MM.1S (cell line): ENCODE data around the gene RECQL5.

Experiments used
- DNase-seq: peaks from one replicate; pipeline ENCODE4 v3.0.0-alpha.2; 2015
- H2AFZ ChIP-seq: fragments of 300-600 bp; sonication (generic); 2 replicates; pipeline ENCODE4 v1.6.0; 2016; ENCODE audit warnings: antibody characterized with exemption, low read length
- H3F3A ChIP-seq: fragments of 300-600 bp; sonication (generic); 2 replicates; pipeline ENCODE4 v1.6.1; 2016; ENCODE audit warnings: mild to moderate bottlenecking, antibody characterized with exemption, low read length, moderate library complexity, mixed read lengths; ENCODE audit not compliant: insufficient read depth
- H3K27ac ChIP-seq: fragments of 300-600 bp; sonication (generic); 2 replicates; pipeline ENCODE4 v1.5.1; 2016; ENCODE audit warnings: mild to moderate bottlenecking, low read length
- H3K27me3 ChIP-seq: fragments of 300-600 bp; sonication (generic); replicated peaks from 2 replicates; pipeline ENCODE4 v1.6.0; 2016; ENCODE audit warnings: low read length; ENCODE audit not compliant: insufficient read depth
- H3K36me3 ChIP-seq: fragments of 300-600 bp; sonication (generic); replicated peaks from 2 replicates; pipeline ENCODE4 v1.6.1; 2016; ENCODE audit warnings: mild to moderate bottlenecking, low read length, mixed read lengths; ENCODE audit not compliant: insufficient read depth
- H3K4me1 ChIP-seq: fragments of 300-600 bp; sonication (generic); 2 replicates; pipeline ENCODE4 v1.6.1; 2016; ENCODE audit warnings: low read length, mixed read lengths
- H3K4me2 ChIP-seq: fragments of 300-600 bp; sonication (generic); 2 replicates; pipeline ENCODE4 v1.6.0; 2016; ENCODE audit warnings: low read depth, low read length
- H3K4me3 ChIP-seq: fragments of 300-600 bp; sonication (generic); 2 replicates; pipeline ENCODE4 v1.5.1; 2016; ENCODE audit warnings: low read length, mixed read lengths
- H3K79me2 ChIP-seq: fragments of 300-600 bp; sonication (generic); 2 replicates; pipeline ENCODE4 v1.6.1; 2016; ENCODE audit warnings: mixed run types, low read length, mixed read lengths
- H3K9ac ChIP-seq: fragments of 300-600 bp; sonication (generic); 2 replicates; pipeline ENCODE4 v1.6.1; 2016; ENCODE audit warnings: low read length, mixed read lengths
- H3K9me2 ChIP-seq: fragments of 300-600 bp; sonication (generic); replicated peaks from 2 replicates; pipeline ENCODE4 v1.6.1; 2016; ENCODE audit warnings: mild to moderate bottlenecking, low read length, mixed read lengths; ENCODE audit not compliant: insufficient read depth
- H3K9me3 ChIP-seq: fragments of 300-600 bp; sonication (generic); replicated peaks from 2 replicates; pipeline ENCODE4 v1.6.1; 2016; ENCODE audit warnings: mild to moderate bottlenecking, low read length, mixed read lengths; ENCODE audit not compliant: insufficient read depth
- H4K20me1 ChIP-seq: fragments of 300-600 bp; sonication (generic); 2 replicates; pipeline ENCODE4 v1.6.1; 2016; ENCODE audit warnings: mild to moderate bottlenecking, low read length, moderate library complexity, mixed read lengths; ENCODE audit not compliant: insufficient read depth
- CTCF ChIP-seq: fragments of 300-600 bp; sonication (generic); IDR thresholded peaks from 2 replicates; pipeline ENCODE4 v1.5.1; 2016; ENCODE audit warnings: antibody characterized with exemption, low read length, mixed read lengths
- EZH2 ChIP-seq: fragments of 300-600 bp; sonication (generic); optimal IDR thresholded peaks from 2 replicates; pipeline ENCODE3; 2017; ENCODE audit warnings: low read depth, mild to moderate bottlenecking, antibody characterized with exemption, low read length, mixed read lengths
- EZH2phosphoT487 ChIP-seq: fragments of 300-600 bp; sonication (generic); IDR thresholded peaks from 2 replicates; pipeline ENCODE4 v1.6.1; 2018; ENCODE audit warnings: antibody characterized with exemption, low read length

RECQL5 gene

DNA sequence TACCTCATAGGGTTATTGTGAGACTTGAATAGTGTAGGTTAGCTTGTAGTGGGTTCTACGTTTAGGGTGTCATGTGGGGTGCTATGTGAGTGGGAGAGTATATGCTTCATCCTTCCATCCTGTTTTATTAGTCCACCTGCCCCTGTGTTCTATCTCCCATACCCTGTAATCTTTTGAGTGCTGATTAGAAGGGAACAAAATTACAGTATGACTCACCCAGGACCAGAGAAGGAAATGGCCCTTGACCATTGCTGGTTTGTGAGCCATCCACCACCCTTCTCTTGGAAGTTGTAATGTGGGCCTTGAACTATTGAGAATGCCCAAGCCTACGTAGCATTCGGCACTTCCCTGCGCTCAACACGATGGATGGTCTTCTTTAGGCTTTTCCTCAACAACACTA, 17.3 kb upstream of the RECQL5 start:
- DNase-seq: no peak
- H3K9ac ChIP-seq: no peak overlapping the region
- H3K4me2 ChIP-seq: no peak overlapping the region
- no peaks in the 10 kb centered on the region for H4K20me1 ChIP-seq
- H3K9me3 ChIP-seq: no peaks in the 10 kb centered on the region
- peaks cover 85% of the 10 kb centered on the region for H3K79me2 ChIP-seq
- no peaks in the 10 kb centered on the region for H3K9me2 ChIP-seq
- no peaks in the 10 kb centered on the region for H3K36me3 ChIP-seq
- peaks cover 24% of the 10 kb centered on the region for H3F3A ChIP-seq
- no peak overlapping the region for H3K4me3 ChIP-seq
- H3K4me1 ChIP-seq: peaks cover 29% of the 10 kb centered on the region
- H2AFZ ChIP-seq: no peak overlapping the region
- H3K27me3 ChIP-seq: no peaks in the 10 kb centered on the region
- H3K27ac ChIP-seq: no peak overlapping the region
- TF ChIP-seq EZH2phosphoT487: no peak
- no peak for TF ChIP-seq CTCF
- TF ChIP-seq EZH2: no peak

GRCh38 chr17:75683583-75683982, 16.6 kb upstream of the RECQL5 start:
- Histone ChIP-seq H3K27ac (no peak overlapping the region), H3K9me3 (no peaks in the 10 kb centered on the region), H3K36me3 (no peaks in the 10 kb centered on the region), H3K79me2 (peaks cover 85% of the 10 kb centered on the region), H3F3A (peaks cover 17% of the 10 kb centered on the region), H3K4me2 (no peak overlapping the region), H2AFZ (no peak overlapping the region), H3K9ac (no peak overlapping the region), H3K4me3 (no peak overlapping the region), H3K9me2 (no peaks in the 10 kb centered on the region), H3K4me1 (peaks cover 22% of the 10 kb centered on the region), H3K27me3 (no peaks in the 10 kb centered on the region), H4K20me1 (no peaks in the 10 kb centered on the region)
- no peak for DNase-seq
- no peak for TF ChIP-seq CTCF
- TF ChIP-seq EZH2: no peak
- TF ChIP-seq EZH2phosphoT487: no peak

DNA sequence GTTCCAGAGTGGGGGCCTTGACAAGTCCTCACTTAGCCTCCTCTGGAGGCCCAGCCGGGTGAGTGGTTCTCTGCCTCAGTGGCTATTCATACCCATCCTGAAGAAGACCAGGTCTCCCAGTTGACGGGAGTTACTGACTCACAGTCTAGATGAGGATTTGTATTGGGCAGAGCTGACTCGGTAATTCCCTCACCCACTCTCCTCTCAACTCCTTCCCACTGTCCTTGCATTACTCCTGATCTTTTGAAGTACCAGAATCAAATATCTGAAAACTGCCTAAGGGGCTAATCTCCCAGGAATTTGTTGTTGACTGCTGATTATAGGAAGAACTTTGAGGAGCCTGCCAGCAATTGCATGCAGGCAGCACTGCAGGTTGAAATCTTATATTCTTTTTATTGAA, 14.3 kb upstream of the RECQL5 start:
- Histone ChIP-seq H3F3A (no peaks in the 10 kb centered on the region), H3K79me2 (peaks cover 82% of the 10 kb centered on the region), H3K9me2 (no peaks in the 10 kb centered on the region), H3K4me2 (no peak overlapping the region), H3K4me3 (no peak overlapping the region), H3K9ac (no peak overlapping the region), H3K4me1 (no peaks in the 10 kb centered on the region), H3K36me3 (no peaks in the 10 kb centered on the region), H3K27ac (no peak overlapping the region), H4K20me1 (no peaks in the 10 kb centered on the region), H3K27me3 (no peaks in the 10 kb centered on the region), H2AFZ (no peak overlapping the region), H3K9me3 (no peaks in the 10 kb centered on the region)
- no peak for TF ChIP-seq EZH2phosphoT487
- TF ChIP-seq CTCF: no peak
- no peak for TF ChIP-seq EZH2
- no peak for DNase-seq
